GM10266 (cell line): ENCODE results near the gene MPZL1.
"Not testable (repeated sequence)": the region's sequence is repeated elsewhere in the genome, so short reads cannot be mapped to it uniquely, and the experiment has no call there.

Experiments
- DNase-seq: peaks from one replicate; pipeline ENCODE4 v3.0.0; 2012; ENCODE audit errors: extremely low spot score
- TF ChIP-seq, protein P1 (sequence below): IDR thresholded peaks from 2 replicates; pipeline ENCODE4 v1.5.1; 2012; ENCODE audit warnings: mild to moderate bottlenecking, low read depth; ENCODE audit not compliant: control insufficient read depth, insufficient read depth; ENCODE audit errors: missing control alignments

MPZL1 gene

DNA sequence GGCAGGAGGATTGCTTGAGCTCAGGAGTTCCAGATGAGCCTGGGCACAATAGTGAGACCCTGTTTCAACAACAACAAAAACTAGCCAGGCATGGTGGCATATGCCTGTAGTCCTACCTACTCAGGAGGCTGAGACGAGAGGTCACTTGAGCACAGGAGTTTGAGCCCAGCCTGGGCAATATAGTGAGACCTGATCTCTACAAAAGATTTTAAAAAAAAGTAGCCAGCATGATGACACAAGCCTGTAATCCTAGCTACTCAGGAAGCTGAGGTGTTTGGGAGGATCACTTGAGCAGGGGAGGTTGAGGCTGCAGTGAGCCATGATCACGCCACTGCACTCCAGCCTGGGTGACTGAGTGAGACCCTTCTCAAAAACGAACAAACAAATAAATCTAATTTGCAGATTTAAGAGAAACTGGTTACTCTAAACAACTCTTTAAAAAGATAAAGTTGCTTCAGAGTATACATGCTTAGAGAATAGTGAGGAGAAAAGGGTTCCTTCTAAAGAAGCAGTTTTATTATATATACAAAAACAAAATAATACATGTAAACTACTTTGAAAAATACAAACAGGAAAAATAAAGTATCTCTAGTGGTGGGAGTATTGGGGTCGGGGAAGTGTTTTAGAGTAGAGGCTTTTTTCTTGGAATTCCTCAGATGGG lies 103.8 kb downstream of the MPZL1 start:
- TF ChIP-seq, protein P1, sequence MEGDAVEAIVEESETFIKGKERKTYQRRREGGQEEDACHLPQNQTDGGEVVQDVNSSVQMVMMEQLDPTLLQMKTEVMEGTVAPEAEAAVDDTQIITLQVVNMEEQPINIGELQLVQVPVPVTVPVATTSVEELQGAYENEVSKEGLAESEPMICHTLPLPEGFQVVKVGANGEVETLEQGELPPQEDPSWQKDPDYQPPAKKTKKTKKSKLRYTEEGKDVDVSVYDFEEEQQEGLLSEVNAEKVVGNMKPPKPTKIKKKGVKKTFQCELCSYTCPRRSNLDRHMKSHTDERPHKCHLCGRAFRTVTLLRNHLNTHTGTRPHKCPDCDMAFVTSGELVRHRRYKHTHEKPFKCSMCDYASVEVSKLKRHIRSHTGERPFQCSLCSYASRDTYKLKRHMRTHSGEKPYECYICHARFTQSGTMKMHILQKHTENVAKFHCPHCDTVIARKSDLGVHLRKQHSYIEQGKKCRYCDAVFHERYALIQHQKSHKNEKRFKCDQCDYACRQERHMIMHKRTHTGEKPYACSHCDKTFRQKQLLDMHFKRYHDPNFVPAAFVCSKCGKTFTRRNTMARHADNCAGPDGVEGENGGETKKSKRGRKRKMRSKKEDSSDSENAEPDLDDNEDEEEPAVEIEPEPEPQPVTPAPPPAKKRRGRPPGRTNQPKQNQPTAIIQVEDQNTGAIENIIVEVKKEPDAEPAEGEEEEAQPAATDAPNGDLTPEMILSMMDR = no peak

DNA sequence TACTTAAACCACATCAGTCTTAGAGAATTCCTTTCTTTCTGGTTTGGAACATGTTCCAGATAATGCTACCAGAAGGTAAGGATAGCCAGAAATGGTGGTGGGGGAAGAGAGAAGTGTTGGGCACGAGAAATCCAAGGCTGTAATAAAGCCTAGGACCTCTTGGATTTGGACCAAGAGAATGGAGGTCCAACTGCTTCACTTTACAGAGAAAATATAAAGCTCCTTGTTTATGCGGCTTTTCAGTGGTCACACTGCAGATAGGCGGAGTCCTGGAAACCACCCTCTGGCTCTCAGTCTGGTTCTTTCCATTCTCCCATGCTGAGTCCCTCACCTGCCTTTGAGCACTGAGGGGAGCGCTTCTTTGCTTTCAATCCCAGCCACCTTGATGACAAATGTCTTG lies 104.3 kb downstream of the MPZL1 start:
- DNase-seq = no peak
- TF ChIP-seq, protein P1 = no peak

More for the DNA sequence above, 103.8 kb downstream of the MPZL1 start:
- DNase-seq = no peak

DNA sequence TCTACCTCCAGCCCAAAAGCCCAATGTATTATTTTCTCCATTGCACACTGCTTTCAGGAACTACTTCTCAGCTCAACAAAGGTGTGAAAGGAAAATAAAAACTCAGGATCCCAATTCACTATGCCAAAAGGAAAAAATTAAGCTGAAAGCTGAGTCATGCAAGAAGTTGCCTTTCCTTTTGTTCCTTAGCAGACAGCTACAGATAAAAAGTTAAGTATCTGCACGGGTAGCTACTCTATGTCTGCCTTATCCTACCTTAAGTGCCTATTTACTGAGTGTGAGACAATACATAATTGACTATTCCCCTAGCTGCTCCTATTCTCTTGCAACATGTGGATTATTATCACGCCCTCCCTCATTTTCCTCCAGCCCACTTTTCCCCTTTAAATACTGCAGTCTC lies 108.1 kb downstream of the MPZL1 start:
- TF ChIP-seq, protein P1 = no peak
- no peak for DNase-seq

DNA sequence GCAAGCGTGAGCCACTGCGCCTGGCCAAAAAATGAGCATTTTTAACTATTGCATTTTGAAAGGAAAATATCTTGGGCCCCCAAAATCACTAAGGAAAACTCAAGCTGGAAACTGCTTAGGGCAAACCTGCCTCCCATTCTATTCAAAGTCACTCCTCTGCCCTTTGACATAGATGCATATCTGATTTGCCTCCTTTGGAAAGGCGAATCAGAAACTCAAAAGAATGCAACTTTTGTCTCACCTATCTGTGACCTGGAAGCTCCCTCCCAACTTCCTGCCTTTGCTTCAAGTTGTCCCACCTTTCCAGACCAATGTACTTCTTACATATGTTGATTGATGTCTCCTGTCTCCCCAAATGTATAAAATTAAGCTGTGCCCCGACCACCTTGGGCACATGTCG lies 108.9 kb downstream of the MPZL1 start:
- not testable (repeated sequence) for DNase-seq

DNA sequence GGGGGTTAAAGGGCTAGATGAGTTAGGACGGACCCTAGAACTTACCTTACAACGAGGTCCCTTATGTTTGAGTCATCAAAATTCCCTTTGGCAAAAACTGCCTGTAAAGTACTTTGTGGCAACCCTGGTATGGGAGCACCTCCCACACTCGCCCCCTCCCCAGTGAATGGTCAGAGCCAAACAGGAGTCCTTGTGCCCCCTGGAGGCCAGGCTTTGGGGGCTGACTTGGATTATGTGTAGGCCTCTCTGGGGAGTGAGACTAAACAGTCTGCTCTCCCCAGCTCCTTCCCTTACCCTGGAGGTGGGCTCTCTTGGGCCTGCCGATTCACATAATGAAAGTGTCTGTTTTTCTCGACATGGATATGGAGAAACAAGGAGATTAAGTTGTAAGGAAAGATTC lies 110.9 kb downstream of the MPZL1 start:
- no peak for DNase-seq
- TF ChIP-seq, protein P1 = no peak

DNA sequence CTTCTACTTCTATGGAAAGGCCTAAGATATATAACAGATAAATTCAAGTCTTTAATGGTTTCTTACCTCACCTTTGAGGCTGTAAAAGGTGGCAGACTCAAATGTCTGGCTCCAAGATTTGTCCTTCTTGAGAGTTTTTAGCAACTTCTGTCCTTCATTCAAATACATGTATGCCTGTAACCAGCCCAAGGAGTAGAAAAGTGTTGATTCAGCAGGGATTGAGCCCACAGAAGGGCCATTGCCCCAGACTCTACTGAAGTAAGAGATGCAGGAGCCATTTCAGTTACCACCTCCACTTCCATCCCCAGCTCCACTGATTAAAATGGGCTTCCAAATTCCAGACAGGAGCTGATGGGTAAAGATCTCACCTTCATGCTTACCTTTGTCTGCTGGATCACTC lies 112.1 kb downstream of the MPZL1 start:
- TF ChIP-seq, protein P1 = no peak
- no peak for DNase-seq

DNA sequence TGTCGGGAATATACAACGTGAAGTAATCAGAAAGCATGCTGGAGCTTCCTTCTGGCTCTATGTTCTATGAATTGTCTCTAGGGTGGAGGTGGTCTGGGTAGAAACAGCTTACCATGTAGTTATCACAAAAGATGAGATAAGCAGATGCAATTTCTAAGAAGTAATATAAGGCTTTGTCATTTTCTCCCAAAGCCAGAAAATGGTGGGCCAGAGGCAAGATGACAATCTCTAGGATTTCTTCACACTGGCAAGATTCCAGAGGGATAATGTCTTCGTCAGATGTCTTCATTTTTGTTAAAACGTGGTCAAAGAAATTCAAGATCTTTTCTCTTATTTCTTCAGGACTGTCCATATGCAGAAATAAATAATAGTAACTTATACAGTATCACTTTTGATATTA lies 114.4 kb downstream of the MPZL1 start:
- DNase-seq = no peak
- TF ChIP-seq, protein P1 = no peak

DNA sequence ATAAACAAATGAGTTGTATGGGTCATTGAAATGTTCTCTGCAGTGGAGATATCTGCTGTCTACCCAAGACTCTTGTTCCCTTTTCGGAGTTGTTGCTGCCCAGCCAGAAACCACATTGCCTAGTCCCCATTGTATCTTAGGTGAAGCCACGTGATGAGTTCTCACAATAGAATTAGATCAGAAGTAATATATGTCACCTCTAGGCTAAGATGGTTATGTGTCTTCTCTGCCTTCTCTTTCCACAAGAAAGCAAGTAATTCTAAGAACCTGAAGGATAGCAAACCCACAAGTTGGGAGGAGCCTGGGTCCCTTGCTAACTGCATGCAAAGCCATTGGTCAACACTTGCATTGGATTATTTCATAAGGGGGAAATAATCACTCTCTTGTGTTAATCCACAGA lies 115.5 kb downstream of the MPZL1 start:
- DNase-seq = no peak
- TF ChIP-seq, protein P1 = no peak
